H1 (cell line): ENCODE results near the gene KLHL8. TPM values are rescaled to one million over a fixed set of nuclear protein-coding genes. Genes with fewer than 3 reads are reported as not detected.

Experiments
- CBX8 ChIP-seq: fragments of 300-800, 300-1000 bp; sonication (generic); IDR thresholded peaks from 2 replicates; pipeline ENCODE4 v1.7.1; 2016; ENCODE audit warnings: low read depth, low read length, borderline replicate concordance
- CREB1 ChIP-seq: IDR thresholded peaks from 2 replicates; pipeline ENCODE4 v1.6.1; 2012; ENCODE audit warnings: inconsistent platforms
- JUND ChIP-seq: IDR thresholded peaks from 2 replicates; pipeline ENCODE4 v1.6.1; 2011; ENCODE audit warnings: mild to moderate bottlenecking, improper control_type of control experiment, low read length
- SRF ChIP-seq: IDR thresholded peaks from 2 replicates; pipeline ENCODE4 v1.6.1; 2011; ENCODE audit warnings: mild to moderate bottlenecking, low read depth, low read length, moderate library complexity
- TBP ChIP-seq: IDR thresholded peaks from 2 replicates; pipeline ENCODE4 v1.6.1; 2011; ENCODE audit warnings: low read depth, low read length, improper control_type of control experiment
- polyA plus RNA-seq, 7 experiments: library from polyadenylated mRNA; depleted of rRNA in 3 of 7; stranded (reverse) in 5 of 7; unstranded in 2 of 7; fragments of >200 nt in 5 of 7; fragments of 200-250 nt in 2 of 7; gene quantifications; 1 replicate in 5 of 7; 2 replicates in 1 of 7; 4 replicates in 1 of 7; pipeline versions ENCODE4 v1.2.1 to v1.2.3, GENCODE V29; 2011 to 2013; ENCODE audit warnings: missing spikeins in 2 of 7, mixed read lengths in 2 of 7
- total RNA-seq: library from RNA; stranded (reverse); fragmentation: NEBNext Ultra II Directional; extraction: Animal tissue kit (Norgen Biotek cat#: 25700); gene quantifications from 2 replicates; pipeline ENCODE4 v1.2.1, GENCODE V29; 2021
- TF ChIP-seq, protein P1 (sequence below): IDR thresholded peaks from 2 replicates; pipeline ENCODE4 v1.6.1; 2011; ENCODE audit warnings: low read depth, mild to moderate bottlenecking, low read length; ENCODE audit not compliant: insufficient read depth

KLHL8 gene
- total and polyA plus RNA-seq, 2 of the 8 experiments (the other 6 are each of a cell fraction or from before 2014, with no cell fraction given), result 0.94 to 8.1 TPM

DNA sequence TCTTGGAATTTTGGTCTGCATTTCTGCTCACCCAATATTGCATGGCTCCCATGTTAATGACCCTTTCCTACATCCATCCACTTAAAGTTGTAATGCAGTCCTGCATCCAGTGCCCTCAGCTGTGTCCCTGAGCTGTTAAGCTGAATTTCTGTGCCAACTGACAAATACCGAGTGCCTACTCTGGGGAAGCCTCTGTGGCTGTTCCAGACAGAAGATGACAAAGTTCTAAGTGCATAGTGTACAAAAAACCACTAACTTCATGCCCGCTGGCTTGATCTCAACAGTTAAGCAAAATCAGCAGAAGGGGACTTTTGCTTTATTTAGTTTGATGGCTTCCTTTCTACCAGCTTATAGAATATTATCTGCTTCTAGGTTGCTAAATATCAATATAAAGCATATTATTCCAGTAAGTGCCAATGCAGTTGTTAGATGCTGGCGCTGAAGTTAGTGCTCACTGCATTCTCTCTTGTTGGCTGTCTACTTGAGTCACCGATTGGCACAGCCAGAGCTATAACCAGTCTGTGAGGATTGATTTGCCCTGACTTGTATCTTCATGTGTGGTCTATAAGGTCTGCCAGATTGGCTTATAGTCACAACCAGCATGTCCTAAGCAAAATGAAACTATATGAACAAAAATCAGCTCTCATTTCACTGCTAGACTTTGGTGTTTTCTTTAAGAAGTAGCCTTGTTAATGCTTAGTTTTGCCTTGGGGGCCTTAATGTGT, 98.9 kb downstream of the KLHL8 start (continued):
- TF ChIP-seq CREB1 (no peak), SRF (no peak), CBX8 (no peak), TBP (no peak), JUND (no peak)
- TF ChIP-seq, protein P1, sequence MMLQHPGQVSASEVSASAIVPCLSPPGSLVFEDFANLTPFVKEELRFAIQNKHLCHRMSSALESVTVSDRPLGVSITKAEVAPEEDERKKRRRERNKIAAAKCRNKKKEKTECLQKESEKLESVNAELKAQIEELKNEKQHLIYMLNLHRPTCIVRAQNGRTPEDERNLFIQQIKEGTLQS, result no peak
